GM23248 (cell line): ENCODE results near the gene SEC22A.

ENCODE experiments used
- EZH2 ChIP-seq: fragments of 200-600 bp; sonication (generic); IDR thresholded peaks from 2 replicates; pipeline ENCODE4 v1.6.1; 2018; ENCODE audit warnings: antibody characterized with exemption, mild to moderate bottlenecking; ENCODE audit not compliant: insufficient read depth, poor library complexity, severe bottlenecking
- EZH2phosphoT487 ChIP-seq: fragments of 200-600 bp; sonication (generic); IDR thresholded peaks from 2 replicates; pipeline ENCODE4 v1.6.1; 2018; ENCODE audit warnings: antibody characterized with exemption, moderate library complexity, mild to moderate bottlenecking, low read depth; ENCODE audit not compliant: insufficient read depth

DNA sequence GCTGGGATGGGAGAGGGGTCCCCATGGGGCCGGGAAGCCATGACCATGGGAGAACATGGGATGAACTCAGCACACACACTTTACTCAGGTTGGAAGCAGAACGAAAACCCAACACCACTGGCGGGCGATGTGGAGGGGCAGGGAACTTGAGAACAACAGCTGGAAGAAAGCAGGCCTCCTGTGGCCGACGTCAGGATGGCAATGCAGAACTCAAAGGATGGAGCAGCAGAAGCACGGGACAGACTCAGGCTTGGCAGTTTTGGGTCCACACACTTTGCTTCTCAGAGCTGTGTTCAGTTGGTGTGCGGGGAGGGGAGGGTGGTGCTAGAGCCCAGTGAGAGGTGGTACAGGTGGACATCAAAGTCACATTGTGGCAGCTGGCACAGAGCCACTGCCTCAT is 80.7 kb downstream of the SEC22A start:
- no peak for TF ChIP-seq EZH2phosphoT487
- TF ChIP-seq EZH2: no peak
